T-cell (primary cell): Measurements from ENCODE around the gene TXNDC16. TPM values are rescaled to one million over a fixed set of nuclear protein-coding genes. Genes with fewer than 3 reads are reported as not detected.
A peak's percentile ranks its signal among the peaks of the same experiment; 100 is the strongest.

Experiments
- ATAC-seq, 4 experiments: fragments of 200-7000 bp in 3 of 4; fragments of 150-1000 bp in 1 of 4; cut with Tn5 transposase; replicated peaks in 1 of 4; 1 replicate in 3 of 4; 2 replicates in 1 of 4; pipeline ENCODE4 v1.10.0; 2021; ENCODE audit warnings: moderate library complexity in 3 of 4, mild to moderate bottlenecking in 2 of 4, moderate number of reproducible peaks in 1 of 4
- CTCF ChIA-PET, 2 donors: fragments of 300-600 bp; sonication (Branson Sonifier 250); formaldehyde crosslinking; loops; one replicate each; lab custom pipeline; 2022; ENCODE audit warnings: antibody characterized with exemption in 2 of 2; lab: Charles Lee
- POLR2A ChIA-PET, 2 donors: fragments of 300-600 bp; sonication (Branson Sonifier 250); formaldehyde crosslinking; loops; one replicate each; lab custom pipeline; 2022; ENCODE audit warnings: antibody characterized with exemption in 2 of 2; lab: Charles Lee
- DNase-seq, 35 experiments: peaks; one replicate each; pipeline versions ENCODE4 v3.0.0 to v3.0.0-alpha.2; 2013 to 2023
- H3K27ac ChIP-seq: one replicate; pipeline ENCODE4 v1.5.1; 2013; ENCODE audit warnings: low read length
- H3K27me3 ChIP-seq, 2 experiments: replicated peaks in 1 of 2; 1 replicate in 1 of 2; 2 replicates in 1 of 2; pipeline versions ENCODE4 v1.6.1 to v1.7.0; 2013; ENCODE audit warnings: low read length in 1 of 2, mixed read lengths in 1 of 2; ENCODE audit not compliant: control insufficient read depth in 2 of 2, insufficient read depth in 2 of 2; ENCODE audit errors: extremely low read depth in 1 of 2
- H3K36me3 ChIP-seq, 2 donors: 1 replicate in 1 of 2; 2 replicates in 1 of 2; pipeline versions ENCODE4 v1.6.1 to v1.7.0; 2013; ENCODE audit warnings: low read length in 1 of 2; ENCODE audit not compliant: control insufficient read depth in 2 of 2, insufficient read depth in 1 of 2; ENCODE audit errors: extremely low read depth in 1 of 2
- H3K4me1 ChIP-seq, 2 experiments: 1 replicate in 1 of 2; 2 replicates in 1 of 2; pipeline versions ENCODE4 v1.6.1 to v1.7.0; 2013; ENCODE audit warnings: low read length in 2 of 2, mixed read lengths in 1 of 2; ENCODE audit not compliant: insufficient read depth in 2 of 2, control insufficient read depth in 1 of 2; ENCODE audit errors: extremely low read depth in 1 of 2
- H3K4me3 ChIP-seq, 2 donors: 1 replicate in 1 of 2; 2 replicates in 1 of 2; pipeline versions ENCODE4 v1.5.1 to v1.7.0; 2013; ENCODE audit warnings: mild to moderate bottlenecking in 2 of 2, low read length in 1 of 2, moderate library complexity in 1 of 2; ENCODE audit not compliant: control insufficient read depth in 1 of 2; ENCODE audit errors: extremely low read depth in 1 of 2
- H3K9me3 ChIP-seq: 2 replicates; pipeline ENCODE4 v1.7.0; 2013
- H3K27ac Mint-ChIP-seq, 2 donors: one replicate each; pipeline ENCODE4 v1.8.0; 2020 to 2021; ENCODE audit warnings: mild to moderate bottlenecking in 2 of 2, mixed read lengths in 2 of 2
- H3K27me3 Mint-ChIP-seq, 2 donors: one replicate each; pipeline ENCODE4 v1.8.0; 2021 to 2022; ENCODE audit warnings: mixed read lengths in 2 of 2
- H3K36me3 Mint-ChIP-seq: one replicate; pipeline ENCODE4 v1.8.0; 2021; ENCODE audit warnings: mixed read lengths
- H3K4me1 Mint-ChIP-seq, 3 donors: one replicate each; pipeline ENCODE4 v1.8.0; 2020 to 2022; ENCODE audit warnings: mixed read lengths in 3 of 3, mild to moderate bottlenecking in 1 of 3
- H3K4me3 Mint-ChIP-seq, 3 donors: one replicate each; pipeline ENCODE4 v1.8.0; 2020 to 2022; ENCODE audit warnings: mild to moderate bottlenecking in 3 of 3, mixed read lengths in 3 of 3, moderate library complexity in 3 of 3
- H3K9me3 Mint-ChIP-seq, 3 donors: one replicate each; pipeline ENCODE4 v1.8.0; 2020 to 2022; ENCODE audit warnings: mixed read lengths in 3 of 3
- WGBS: methylation state at CpG from one replicate; pipeline ENCODE4 v1.1.5; 2013; ENCODE audit warnings: missing lambda C conversion rate; ENCODE audit not compliant: insufficient coverage; 5-methylcytosine and 5-hydroxymethylcytosine counted together
- total RNA-seq, 35 experiments: library from RNA in 6 of 35; stranded (reverse) in 6 of 35; fragments of 120-200 nt in 1 of 35; gene quantifications; one replicate each; pipeline versions ENCODE4 v1.2.1 to v1.2.4 and lab custom pipeline; 2013 to 2026

Gene TXNDC16
- total RNA-seq, 5 donors from 2014 or later (not counting 1 experiment from before 2014, with no cell fraction given), result 6.0 to 12.4 (median 9.0) TPM

DNA sequence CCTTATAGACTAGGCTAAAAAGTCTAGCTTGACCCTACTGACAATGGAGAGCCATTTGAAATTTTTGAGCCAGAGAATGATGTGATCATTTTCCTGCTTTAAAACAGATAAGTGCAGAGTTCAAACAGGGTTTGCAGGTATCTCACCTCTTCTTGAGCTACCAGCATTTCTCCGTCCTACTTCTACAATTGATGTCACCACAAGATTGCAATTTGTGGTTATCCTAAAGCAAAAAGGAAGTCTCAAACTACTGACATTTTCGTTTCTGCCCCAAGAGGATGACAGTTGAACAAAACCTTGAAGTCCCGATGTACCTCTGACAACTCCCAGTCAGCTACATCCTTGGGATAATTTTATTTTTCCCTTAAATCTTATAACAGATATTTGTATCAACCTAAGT lies 151.5 kb downstream of the TXNDC16 start:
- ATAC-seq (peak; percentile 71 to 90 (median 78)), DNase-seq (peak in 5 of 35 experiments; percentile 5 to 57 (median 7))
- peak overlapping the region; percentile 26 for H3K27ac ChIP-seq
- H3K36me3 ChIP-seq, result no peaks in the 10 kb centered on the region
- H3K9me3 ChIP-seq, result no peaks in the 10 kb centered on the region
- Mint-ChIP-seq H3K27me3 (no peaks in the 10 kb centered on the region), H3K4me3 (peak overlapping the region in 1 of 3 donors; percentile 5), H3K36me3 (no peaks in the 10 kb centered on the region), H3K4me1 (peaks cover 54 to 68% (median 64%) of the 10 kb centered on the region in 3 donors), H3K9me3 (peaks cover 0 to 8% (median 0%) of the 10 kb centered on the region in 3 donors), H3K27ac (peak overlapping the region; percentile 40 to 70)
- H3K4me3 ChIP-seq, result no peak overlapping the region
- 0% methylated on average over 2 of the region's 3 CpGs for WGBS
- H3K4me1 ChIP-seq, result peaks cover 21 to 38% of the 10 kb centered on the region in 2 experiments
- CTCF ChIA-PET, result interaction anchor here (0.7 to 1.4 kb wide), 6 partner anchors 10 to 101 kb away, joined by 3 to 5 read pairs (median 4); partner anchors contain the start of gene PTGER2 (in 1 of the 2)
- POLR2A ChIA-PET, result interaction anchor here in 1 of 2 donors (0.8 kb wide), 1 partner anchor 181 kb away, joined by 4 read pairs; no protein-coding TSS in a partner anchor
- no peaks in the 10 kb centered on the region for H3K27me3 ChIP-seq

DNA sequence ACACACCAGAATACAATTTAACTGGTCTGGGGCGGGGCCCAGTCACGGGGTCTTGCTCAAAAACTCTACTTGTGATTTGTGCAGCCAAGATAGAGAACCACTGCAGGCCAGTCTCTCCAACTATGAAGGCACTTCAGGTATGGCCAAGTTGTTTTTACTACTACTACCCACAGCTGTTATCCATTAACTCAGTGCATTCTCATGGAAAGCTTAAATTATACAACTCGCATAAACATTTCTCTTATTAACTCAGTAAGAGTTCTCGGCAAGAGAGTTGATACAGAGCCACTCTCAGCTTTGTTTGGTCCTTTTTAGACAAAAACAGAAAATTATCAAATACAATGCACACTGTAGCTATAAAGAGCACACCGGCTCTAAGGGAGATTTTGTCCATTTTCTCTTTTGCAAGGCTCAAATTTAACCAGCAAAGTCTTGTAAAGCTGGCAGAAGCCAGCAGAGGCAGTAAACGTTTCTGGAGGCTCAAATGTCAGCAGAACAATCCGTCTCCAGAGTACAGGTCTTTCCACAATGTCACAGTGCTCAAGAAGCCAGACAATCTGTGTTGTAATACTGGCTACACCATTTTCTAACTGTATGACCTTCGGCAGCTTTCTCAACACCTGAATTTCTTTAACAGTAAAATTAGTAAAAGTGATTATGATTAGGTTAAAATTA lies 152.2 kb downstream of the TXNDC16 start:
- peak overlapping the region in 1 of 3 donors; percentile 5 for H3K4me3 Mint-ChIP-seq
- H3K36me3 Mint-ChIP-seq, result no peaks in the 10 kb centered on the region
- H3K27ac ChIP-seq, result no peak overlapping the region
- CTCF ChIA-PET, result interaction anchor here (0.7 to 1.4 kb wide), 5 partner anchors 10 to 86 kb away, joined by 3 to 5 read pairs (median 4); partner anchors contain the start of gene PTGER2 (in 1 of the 2)
- DNase-seq (no peak), ATAC-seq (no peak)
- H3K4me3 ChIP-seq, result no peak overlapping the region
- H3K36me3 ChIP-seq, result no peaks in the 10 kb centered on the region
- POLR2A ChIA-PET, result no interaction called here
- 80% methylated on average over 7 of the region's 8 CpGs for WGBS
- H3K4me1 ChIP-seq, result peaks cover 24 to 34% of the 10 kb centered on the region in 2 experiments
- peak overlapping the region in 1 of 2 donors; percentile 70 for H3K27ac Mint-ChIP-seq
- no peaks in the 10 kb centered on the region for H3K27me3 Mint-ChIP-seq
- peaks cover 0 to 8% (median under 1%) of the 10 kb centered on the region in 3 donors for H3K9me3 Mint-ChIP-seq
- peaks cover 54 to 67% (median 58%) of the 10 kb centered on the region in 3 donors for H3K4me1 Mint-ChIP-seq
- H3K27me3 ChIP-seq, result no peaks in the 10 kb centered on the region
- H3K9me3 ChIP-seq, result no peaks in the 10 kb centered on the region

DNA sequence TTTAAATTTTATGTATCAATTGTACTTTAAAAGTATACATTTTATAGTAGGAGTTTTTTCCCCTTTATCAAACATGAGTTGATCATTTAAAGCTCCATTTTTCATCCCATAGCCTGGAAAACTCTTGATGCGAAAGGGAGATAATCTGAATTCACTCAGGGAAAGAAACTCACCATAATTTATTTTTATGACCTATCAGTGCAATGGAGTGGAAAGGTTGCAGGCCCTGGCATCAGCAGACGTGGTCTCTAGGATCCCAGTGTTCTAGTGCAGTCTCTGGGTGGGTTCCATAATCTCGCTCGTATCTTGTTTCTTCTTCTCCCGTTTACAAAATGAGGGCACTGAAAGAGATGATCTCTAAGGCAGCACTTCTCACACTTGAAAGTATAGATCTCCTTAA lies 153.2 kb downstream of the TXNDC16 start:
- Mint-ChIP-seq H3K4me3 (no peak overlapping the region), H3K27me3 (no peaks in the 10 kb centered on the region), H3K4me1 (peaks cover 48 to 61% (median 52%) of the 10 kb centered on the region in 3 donors), H3K27ac (no peak overlapping the region), H3K9me3 (peaks cover 0 to 3% (median 1%) of the 10 kb centered on the region in 3 donors), H3K36me3 (no peaks in the 10 kb centered on the region)
- no peak overlapping the region for H3K27ac ChIP-seq
- H3K9me3 ChIP-seq, result no peaks in the 10 kb centered on the region
- ChIA-PET POLR2A (interaction anchor here in 1 of 2 donors (0.7 kb wide), 1 partner anchor 380 kb away, joined by 7 read pairs; no protein-coding TSS in a partner anchor), CTCF (interaction anchor here in 1 of 2 donors (0.6 to 0.7 kb wide), 2 partner anchors 26 to 216 kb away, joined by 3 read pairs; no protein-coding TSS in a partner anchor)
- H3K36me3 ChIP-seq, result no peaks in the 10 kb centered on the region
- ATAC-seq, result no peak
- no peak overlapping the region for H3K4me3 ChIP-seq
- WGBS, result no CpG with 5 or more reads among the region's 5 CpGs
- no peaks in the 10 kb centered on the region for H3K27me3 ChIP-seq
- H3K4me1 ChIP-seq, result peaks cover 24 to 34% of the 10 kb centered on the region in 2 experiments
- DNase-seq, result no peak

DNA sequence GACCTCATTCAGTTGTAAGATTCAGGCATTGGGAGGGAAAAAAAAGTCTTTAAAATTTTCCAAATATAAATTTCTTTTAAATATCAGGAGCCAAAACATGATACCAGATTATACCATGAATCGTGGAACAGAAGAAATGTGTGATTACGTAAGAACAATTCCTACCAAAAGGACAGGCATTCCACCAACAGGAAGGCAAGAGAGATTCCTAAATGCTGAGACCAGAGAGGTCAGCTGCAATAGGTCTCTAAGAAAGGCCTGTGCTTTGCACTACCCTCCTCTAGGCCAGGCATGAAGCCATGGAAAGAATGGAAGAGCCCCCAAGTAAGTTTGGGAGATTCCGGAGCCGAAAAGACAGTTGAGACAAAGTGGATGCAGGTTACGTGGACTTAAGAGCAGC lies 154.5 kb downstream of the TXNDC16 start:
- ChIA-PET CTCF (no interaction called here), POLR2A (no interaction called here)
- Mint-ChIP-seq H3K27me3 (no peaks in the 10 kb centered on the region), H3K4me1 (peaks cover 38 to 57% (median 49%) of the 10 kb centered on the region in 3 donors), H3K27ac (peak overlapping the region in 1 of 2 donors; percentile 33), H3K36me3 (no peaks in the 10 kb centered on the region), H3K9me3 (peaks cover 0 to 3% (median 0%) of the 10 kb centered on the region in 3 donors), H3K4me3 (no peak overlapping the region)
- no peak overlapping the region for H3K27ac ChIP-seq
- peaks cover 24 to 26% of the 10 kb centered on the region in 2 experiments for H3K4me1 ChIP-seq
- DNase-seq (no peak), ATAC-seq (no peak)
- no peaks in the 10 kb centered on the region for H3K36me3 ChIP-seq
- no peaks in the 10 kb centered on the region for H3K27me3 ChIP-seq
- no peaks in the 10 kb centered on the region for H3K9me3 ChIP-seq
- 97% methylated on average over 3 of the region's 5 CpGs for WGBS
- H3K4me3 ChIP-seq, result no peak overlapping the region

DNA sequence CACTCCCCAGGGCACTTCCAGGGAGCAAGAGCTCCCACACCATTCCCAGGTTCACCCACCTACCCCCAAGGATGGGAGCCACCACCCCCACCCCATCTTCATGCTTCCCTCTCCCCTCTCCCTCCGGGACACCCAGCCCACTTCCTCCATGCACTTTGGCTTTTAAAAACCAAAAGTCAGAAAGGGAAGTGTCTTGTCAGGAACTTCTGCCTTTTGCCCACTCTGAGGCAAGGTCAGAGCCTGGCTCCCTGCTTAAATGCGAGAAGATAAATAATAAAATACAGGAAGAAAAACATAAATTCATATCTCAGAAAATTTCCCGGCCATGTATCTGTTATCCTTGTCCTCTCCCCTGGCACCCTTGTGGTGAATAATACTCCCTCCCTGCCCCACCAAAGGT lies 156.6 kb downstream of the TXNDC16 start:
- no peak overlapping the region for H3K4me3 ChIP-seq
- CTCF ChIA-PET, result no interaction called here
- no peak for ATAC-seq
- H3K27ac Mint-ChIP-seq, result no peak overlapping the region
- H3K36me3 ChIP-seq, result no peaks in the 10 kb centered on the region
- H3K4me3 Mint-ChIP-seq, result no peak overlapping the region
- peaks cover 12% of the 10 kb centered on the region in 2 experiments for H3K4me1 ChIP-seq
- 14% methylated on average over 1 of the region's 3 CpGs for WGBS
- POLR2A ChIA-PET, result no interaction called here
- H3K9me3 Mint-ChIP-seq, result peaks cover 0 to 3% (median 0%) of the 10 kb centered on the region in 3 donors
- H3K4me1 Mint-ChIP-seq, result peaks cover 17 to 36% (median 28%) of the 10 kb centered on the region in 3 donors
- no peaks in the 10 kb centered on the region for H3K9me3 ChIP-seq
- H3K27ac ChIP-seq, result no peak overlapping the region
- DNase-seq, result no peak
- H3K36me3 Mint-ChIP-seq, result no peaks in the 10 kb centered on the region
- H3K27me3 Mint-ChIP-seq, result no peaks in the 10 kb centered on the region
- no peaks in the 10 kb centered on the region for H3K27me3 ChIP-seq

DNA sequence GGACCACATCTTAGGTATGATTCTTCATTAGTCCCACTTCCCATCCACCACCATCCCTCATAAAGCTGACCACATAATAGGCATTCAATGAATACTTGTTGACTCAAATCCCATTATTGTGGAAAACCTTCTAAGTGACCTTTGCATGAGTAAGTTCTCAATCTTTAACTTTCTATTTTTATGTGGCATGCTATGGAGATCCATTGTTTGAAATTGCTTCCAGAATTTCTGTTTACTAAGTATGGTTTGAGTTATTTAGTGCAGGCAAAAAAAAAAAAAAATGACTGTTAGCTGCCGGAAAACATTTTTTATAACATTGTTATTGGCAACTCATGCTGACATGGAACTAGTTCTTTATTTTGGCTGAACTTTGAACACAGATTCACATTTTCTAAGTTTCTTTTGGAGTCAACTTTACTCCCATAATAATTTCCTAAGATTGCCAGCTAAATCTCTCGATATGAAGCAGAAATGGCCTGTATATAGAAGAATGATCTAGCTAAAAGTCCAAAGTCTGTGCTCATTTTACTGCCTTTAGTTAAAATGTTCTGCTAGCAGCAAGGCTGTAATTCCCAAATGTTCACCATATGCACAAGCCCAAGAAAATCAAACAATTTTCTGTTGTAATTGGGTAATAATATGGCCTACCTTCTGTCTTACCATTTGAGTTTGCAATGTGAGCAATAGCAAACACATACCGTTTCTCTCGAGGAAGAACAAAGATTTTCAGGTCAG lies 160.3 kb downstream of the TXNDC16 start:
- peaks cover 0 to 4% (median 3%) of the 10 kb centered on the region in 3 donors for H3K9me3 Mint-ChIP-seq
- DNase-seq, result no peak
- H3K4me3 ChIP-seq, result no peak overlapping the region
- H3K27me3 Mint-ChIP-seq, result no peaks in the 10 kb centered on the region
- H3K36me3 Mint-ChIP-seq, result no peaks in the 10 kb centered on the region
- H3K4me1 Mint-ChIP-seq, result peaks cover 5 to 17% (median 12%) of the 10 kb centered on the region in 3 donors
- no peaks in the 10 kb centered on the region for H3K27me3 ChIP-seq
- no peak overlapping the region for H3K4me3 Mint-ChIP-seq
- no peak overlapping the region for H3K27ac Mint-ChIP-seq
- WGBS, result no CpG with 5 or more reads among the region's 4 CpGs
- ChIA-PET POLR2A (no interaction called here), CTCF (no interaction called here)
- H3K36me3 ChIP-seq, result no peaks in the 10 kb centered on the region
- no peak overlapping the region for H3K27ac ChIP-seq
- no peak for ATAC-seq
- peaks cover 0 to 3% of the 10 kb centered on the region in 2 experiments for H3K4me1 ChIP-seq
- no peaks in the 10 kb centered on the region for H3K9me3 ChIP-seq
